HEK293 (cell line): Measurements from ENCODE around the gene E4F1.

Source experiments
- CTCF ChIA-PET: fragments of 350-600 bp; formaldehyde crosslinking; extraction: SDS; loops from one replicate; lab custom pipeline; 2021; ENCODE audit warnings: antibody characterized with exemption; lab: Yijun Ruan, JAX
- POLR2A ChIA-PET: fragments of 300-600 bp; formaldehyde crosslinking; extraction: SDS; loops from one replicate; lab custom pipeline; 2020; ENCODE audit warnings: antibody characterized with exemption, inconsistent platforms; lab: Yijun Ruan, JAX
- H3K27ac ChIP-seq: fragments of 200-500 bp; sonication (Bioruptor generic); 2 replicates; pipeline ENCODE4 v1.5.1; 2014; ENCODE audit warnings: low read depth, low read length, control low read depth, inconsistent platforms; ENCODE audit errors: extremely low read depth
- H3K36me3 ChIP-seq, 2 experiments: fragments of 200-500 bp in 1 of 2; sonication (Bioruptor generic) in 1 of 2; 1 replicate in 1 of 2; 2 replicates in 1 of 2; pipeline ENCODE4 v1.5.1; 2014 to 2017; ENCODE audit warnings: inconsistent platforms in 2 of 2, low read length in 2 of 2; ENCODE audit not compliant: control insufficient read depth in 2 of 2, insufficient read depth in 1 of 2
- H3K4me1 ChIP-seq: fragments of 200-500 bp; sonication (Bioruptor generic); 2 replicates; pipeline ENCODE4 v1.5.1; 2014; ENCODE audit warnings: mild to moderate bottlenecking, low read length, inconsistent platforms; ENCODE audit not compliant: control insufficient read depth, insufficient read depth
- H3K4me3 ChIP-seq: 2 replicates; pipeline ENCODE4 v1.5.1; 2011; ENCODE audit warnings: low read depth, mild to moderate bottlenecking, control low read depth, low read length, moderate library complexity
- H3K9me3 ChIP-seq: fragments of 200-500 bp; sonication (Bioruptor generic); 2 replicates; pipeline ENCODE4 v1.5.1; 2014; ENCODE audit warnings: low read depth, low read length, inconsistent platforms; ENCODE audit not compliant: control insufficient read depth, insufficient read depth
- FEZF1 ChIP-seq: fragments of 450-650 bp; formaldehyde crosslinking; IDR thresholded peaks from 2 replicates; pipeline ENCODE4 v1.5.1; 2016; ENCODE audit warnings: missing biosample characterization, missing genetic modification characterization
- GLIS2 ChIP-seq: fragments of 450-650 bp; formaldehyde crosslinking; IDR thresholded peaks from 2 replicates; pipeline ENCODE4 v1.5.1; 2016; ENCODE audit warnings: missing biosample characterization, missing genetic modification characterization
- IKZF3 ChIP-seq: fragments of 450-650 bp; IDR thresholded peaks from 2 replicates; pipeline ENCODE4 v1.5.0; 2018; ENCODE audit warnings: missing biosample characterization, mild to moderate bottlenecking, missing genetic modification characterization, moderate library complexity
- KLF17 ChIP-seq: fragments of 450-650 bp; formaldehyde crosslinking; IDR thresholded peaks from 2 replicates; pipeline ENCODE4 v1.5.1; 2016; ENCODE audit warnings: missing biosample characterization, missing genetic modification characterization
- MYNN ChIP-seq: fragments of 450-650 bp; formaldehyde crosslinking; IDR thresholded peaks from 2 replicates; pipeline ENCODE4 v1.5.1; 2016; ENCODE audit warnings: missing biosample characterization, missing genetic modification characterization, borderline replicate concordance
- PRDM4 ChIP-seq: fragments of 450-650 bp; formaldehyde crosslinking; IDR thresholded peaks from 2 replicates; pipeline ENCODE4 v1.5.1; 2017; ENCODE audit warnings: missing biosample characterization, missing genetic modification characterization
- SCRT2 ChIP-seq: fragments of 450-650 bp; formaldehyde crosslinking; IDR thresholded peaks from 2 replicates; pipeline ENCODE4 v1.5.1; 2016; ENCODE audit warnings: missing biosample characterization, missing genetic modification characterization
- ZEB2 ChIP-seq: fragments of 450-650 bp; formaldehyde crosslinking; IDR thresholded peaks from 2 replicates; pipeline ENCODE4 v1.5.1; 2016; ENCODE audit warnings: missing biosample characterization, missing genetic modification characterization
- ZIC2 ChIP-seq: fragments of 450-650 bp; formaldehyde crosslinking; IDR thresholded peaks from 2 replicates; pipeline ENCODE4 v1.5.1; 2016; ENCODE audit warnings: missing biosample characterization, missing genetic modification characterization
- ZNF121 ChIP-seq: fragments of 450-650 bp; formaldehyde crosslinking; IDR thresholded peaks from 2 replicates; pipeline ENCODE4 v1.5.1; 2016; ENCODE audit warnings: missing biosample characterization, missing genetic modification characterization
- ZNF26 ChIP-seq: fragments of 450-650 bp; formaldehyde crosslinking; IDR thresholded peaks from 2 replicates; pipeline ENCODE4 v1.5.1; 2016; ENCODE audit warnings: missing biosample characterization, missing genetic modification characterization
- ZNF600 ChIP-seq: fragments of 450-650 bp; formaldehyde crosslinking; IDR thresholded peaks from 2 replicates; pipeline ENCODE4 v1.5.1; 2016; ENCODE audit warnings: missing biosample characterization, missing genetic modification characterization
- ZNF629 ChIP-seq: fragments of 450-650 bp; formaldehyde crosslinking; IDR thresholded peaks from 2 replicates; pipeline ENCODE4 v1.5.1; 2017; ENCODE audit warnings: missing biosample characterization, missing genetic modification characterization
- ZNF677 ChIP-seq: fragments of 450-650 bp; IDR thresholded peaks from 2 replicates; pipeline ENCODE4 v1.5.0; 2018; ENCODE audit warnings: missing biosample characterization, mild to moderate bottlenecking, missing genetic modification characterization, moderate library complexity
- ZNF76 ChIP-seq: fragments of 450-650 bp; formaldehyde crosslinking; IDR thresholded peaks from 2 replicates; pipeline ENCODE4; 2016; ENCODE audit warnings: low read depth, missing biosample characterization, missing genetic modification characterization, borderline replicate concordance
- TF ChIP-seq, protein P1 (sequence below): fragments of 450-650 bp; formaldehyde crosslinking; IDR thresholded peaks from 2 replicates; pipeline ENCODE4 v1.5.1; 2016; ENCODE audit warnings: missing biosample characterization, missing genetic modification characterization
- TF ChIP-seq, protein P2 (sequence below): fragments of 450-650 bp; formaldehyde crosslinking; IDR thresholded peaks from 2 replicates; pipeline ENCODE4 v1.5.1; 2016; ENCODE audit warnings: missing biosample characterization, missing genetic modification characterization

E4F1 gene

DNA sequence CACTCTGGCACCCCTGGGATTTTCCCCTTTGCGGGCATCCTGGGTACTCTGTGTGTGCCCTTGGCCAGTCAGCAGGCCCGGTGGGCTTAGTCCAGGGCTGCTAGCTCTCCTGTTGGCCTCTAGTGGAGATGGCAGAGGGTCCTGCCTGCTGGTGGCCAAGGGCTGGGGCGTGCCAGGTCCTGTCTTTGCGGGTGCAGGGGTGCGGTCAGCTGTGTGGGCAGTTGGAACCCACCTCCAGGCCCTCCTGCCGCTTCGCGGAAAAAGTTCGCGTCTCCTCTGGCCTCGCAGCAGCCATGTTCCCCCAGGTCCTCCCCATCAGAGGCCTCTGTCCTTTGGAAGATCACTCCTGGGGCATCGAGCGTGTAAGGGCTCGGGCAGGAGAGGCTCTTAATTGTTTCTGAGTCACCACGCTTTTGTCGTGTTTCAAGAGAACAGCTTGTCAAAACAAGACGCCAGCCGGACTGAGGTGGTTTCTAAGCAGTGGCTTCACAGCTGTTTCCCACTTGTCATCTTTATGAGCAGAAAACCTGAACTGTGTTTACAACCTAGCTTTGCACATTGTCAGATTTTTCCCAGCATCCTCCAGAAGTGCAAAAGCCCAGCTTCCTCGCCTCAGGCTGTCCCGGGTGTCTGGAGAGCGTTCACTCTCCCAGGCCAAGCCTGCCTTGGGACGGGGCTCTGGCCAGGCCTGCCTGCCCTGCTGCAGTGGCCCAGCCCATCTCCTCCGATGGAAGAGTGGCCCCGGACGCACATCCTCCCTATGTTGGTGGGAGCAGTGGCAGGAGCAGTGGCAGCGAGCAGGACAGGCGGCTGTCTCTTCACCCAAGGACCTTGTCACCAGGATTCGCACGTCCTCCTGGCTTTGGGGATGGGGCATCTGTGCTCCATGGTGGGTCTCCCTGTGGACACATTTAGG lies 7.9 kb downstream of the E4F1 start:
- ChIA-PET POLR2A (interaction anchor here (1.1 to 2.0 kb wide), 4 partner anchors 8 to 270 kb away, joined by 3 to 6 read pairs (median 4); partner anchors contain the start of genes E4F1 and ECI1), CTCF (no interaction called here)
- Histone ChIP-seq H3K36me3 (peaks cover 0 to 88% of the 10 kb centered on the region in 2 experiments; a peak in 2 of 3 replicates), H3K27ac (no peak overlapping the region), H3K4me1 (peaks cover under 1% of the 10 kb centered on the region; the same call in 1 of the 2 replicates), H3K9me3 (no peaks in the 10 kb centered on the region), H3K4me3 (no peak overlapping the region)
- peak; percentile 29; the same call in 1 of the 2 replicates for TF ChIP-seq PRDM4 (tag by site-specific recombination)
- TF ChIP-seq ZNF629, result peak; percentile 42; the same call in 1 of the 2 replicates
- TF ChIP-seq, protein P1, sequence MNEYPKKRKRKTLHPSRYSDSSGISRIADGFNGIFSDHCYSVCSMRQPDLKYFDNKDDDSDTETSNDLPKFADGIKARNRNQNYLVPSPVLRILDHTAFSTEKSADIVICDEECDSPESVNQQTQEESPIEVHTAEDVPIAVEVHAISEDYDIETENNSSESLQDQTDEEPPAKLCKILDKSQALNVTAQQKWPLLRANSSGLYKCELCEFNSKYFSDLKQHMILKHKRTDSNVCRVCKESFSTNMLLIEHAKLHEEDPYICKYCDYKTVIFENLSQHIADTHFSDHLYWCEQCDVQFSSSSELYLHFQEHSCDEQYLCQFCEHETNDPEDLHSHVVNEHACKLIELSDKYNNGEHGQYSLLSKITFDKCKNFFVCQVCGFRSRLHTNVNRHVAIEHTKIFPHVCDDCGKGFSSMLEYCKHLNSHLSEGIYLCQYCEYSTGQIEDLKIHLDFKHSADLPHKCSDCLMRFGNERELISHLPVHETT, result peak; percentile 45; the same call in 1 of the 2 replicates
- TF ChIP-seq ZIC2 (tag by site-specific recombination), result 0 out of 2 replicates have a peak, but pooled peaks have one; percentile 11
- TF ChIP-seq SCRT2 (tag by site-specific recombination), result no peak
- no peak for TF ChIP-seq ZNF121
- peak; percentile 37; the same call in 1 of the 2 replicates for TF ChIP-seq ZNF76 (tag by site-specific recombination)
- TF ChIP-seq ZEB2, result 0 out of 2 replicates have a peak, but pooled peaks have one; percentile 37
- no peak for TF ChIP-seq ZNF26 (tag by site-specific recombination)
- TF ChIP-seq, protein P2, sequence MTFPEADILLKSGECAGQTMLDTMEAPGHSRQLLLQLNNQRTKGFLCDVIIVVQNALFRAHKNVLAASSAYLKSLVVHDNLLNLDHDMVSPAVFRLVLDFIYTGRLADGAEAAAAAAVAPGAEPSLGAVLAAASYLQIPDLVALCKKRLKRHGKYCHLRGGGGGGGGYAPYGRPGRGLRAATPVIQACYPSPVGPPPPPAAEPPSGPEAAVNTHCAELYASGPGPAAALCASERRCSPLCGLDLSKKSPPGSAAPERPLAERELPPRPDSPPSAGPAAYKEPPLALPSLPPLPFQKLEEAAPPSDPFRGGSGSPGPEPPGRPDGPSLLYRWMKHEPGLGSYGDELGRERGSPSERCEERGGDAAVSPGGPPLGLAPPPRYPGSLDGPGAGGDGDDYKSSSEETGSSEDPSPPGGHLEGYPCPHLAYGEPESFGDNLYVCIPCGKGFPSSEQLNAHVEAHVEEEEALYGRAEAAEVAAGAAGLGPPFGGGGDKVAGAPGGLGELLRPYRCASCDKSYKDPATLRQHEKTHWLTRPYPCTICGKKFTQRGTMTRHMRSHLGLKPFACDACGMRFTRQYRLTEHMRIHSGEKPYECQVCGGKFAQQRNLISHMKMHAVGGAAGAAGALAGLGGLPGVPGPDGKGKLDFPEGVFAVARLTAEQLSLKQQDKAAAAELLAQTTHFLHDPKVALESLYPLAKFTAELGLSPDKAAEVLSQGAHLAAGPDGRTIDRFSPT, result peak; percentile 36; the same call in 1 of the 2 replicates
- peak; percentile 51; the same call in 1 of the 2 replicates for TF ChIP-seq FEZF1 (tag by site-specific recombination)
- TF ChIP-seq ZNF677 (tag by site-specific recombination), result 0 out of 2 replicates have a peak, but pooled peaks have one; percentile 9
- TF ChIP-seq MYNN, result peak; percentile 78

GRCh38 chr16:2232094-2232990 lies 9.0 kb downstream of the E4F1 start:
- peaks cover 0 to 80% of the 10 kb centered on the region in 2 experiments; a peak in 1 of 3 replicates for H3K36me3 ChIP-seq
- no peak overlapping the region for H3K4me3 ChIP-seq
- no peak overlapping the region for H3K27ac ChIP-seq
- ChIA-PET CTCF (no interaction called here), POLR2A (interaction anchor here (0.8 to 2.0 kb wide), 5 partner anchors 9 to 77 kb away, joined by 3 to 6 read pairs (median 3); partner anchors contain the start of genes E4F1, ECI1, PGP and TRAF7)
- H3K9me3 ChIP-seq, result no peaks in the 10 kb centered on the region
- H3K4me1 ChIP-seq, result peaks cover 4% of the 10 kb centered on the region; the same call in 1 of the 2 replicates
- TF ChIP-seq KLF17 (tag by site-specific recombination), result no peak
- 0 out of 2 replicates have a peak, but pooled peaks have one; percentile 35 for TF ChIP-seq ZNF600
- no peak for TF ChIP-seq IKZF3 (tag by site-specific recombination)
- peak; percentile 57 for TF ChIP-seq GLIS2 (tag by site-specific recombination)
